ENCODE measurements around the gene NDUFB6.

NDUFB6 gene

GRCh38 chr9:32516241-32516640 is 56.7 kb downstream of the NDUFB6 start:
- DNase-seq: no peak

GRCh38 chr9:32508728-32509127 is 64.2 kb downstream of the NDUFB6 start:
- no peak for DNase-seq

GRCh38 chr9:32503008-32503407 is 70.0 kb downstream of the NDUFB6 start:
- DNase-seq: no peak

All from stimulated activated CD4-positive, alpha-beta T cell treated with anti-CD3 and anti-CD28 coated beads, Interleukin-4, amount 100 ng/mL, for 4 hours (primary cell).